ENCODE measurements around the gene COX4I1.

The COX4I1 gene

GRCh38 chr16:85847681-85848601 is 48.4 kb downstream of the COX4I1 start:
- intact Hi-C loops (cut with DNase I) = no loop called here
- peak in 4 of 42 donors; percentile 2 to 39 (median 12) for DNase-seq

- intact Hi-C loops (cut with DNase I) = no loop called here
- peak in 3 of 42 donors; percentile 3 to 37 (median 3) for DNase-seq
Observed at GRCh38 chr16:85848986-85849385, 49.5 kb downstream of the COX4I1 start.

- intact Hi-C loops (cut with DNase I) = no loop called here
Observed at GRCh38 chr16:85849388-85849787, 49.9 kb downstream of the COX4I1 start.

GRCh38 chr16:85850344-85850880 is 50.9 kb downstream of the COX4I1 start:
- intact Hi-C loops (cut with DNase I) = no loop called here
- peak in 4 of 42 donors; percentile 9 to 33 (median 20) for DNase-seq

More at GRCh38 chr16:85849388-85849787, 49.9 kb downstream of the COX4I1 start:
- peak in 1 of 42 donors; percentile 5 for DNase-seq

GRCh38 chr16:85851034-85851785 is 51.7 kb downstream of the COX4I1 start:
- peak in 6 of 42 donors; percentile 7 to 38 (median 24) for DNase-seq
- intact Hi-C loops (cut with DNase I) = no loop called here

GRCh38 chr16:85853547-85854545 is 54.4 kb downstream of the COX4I1 start:
- intact Hi-C loops (cut with DNase I) = no loop called here
- peak in 4 of 42 donors; percentile 14 to 41 (median 34) for DNase-seq

GRCh38 chr16:85854935-85855334 is 55.4 kb downstream of the COX4I1 start:
- no peak for DNase-seq
- intact Hi-C loops (cut with DNase I) = no loop called here

- intact Hi-C loops (cut with DNase I) = no loop called here
- DNase-seq = peak in 3 of 42 donors; percentile 12 to 29 (median 22)
Observed at GRCh38 chr16:85856079-85856478, 56.6 kb downstream of the COX4I1 start.

GRCh38 chr16:85856585-85856984 is 57.1 kb downstream of the COX4I1 start:
- DNase-seq = peak in 3 of 42 donors; percentile 6 to 39 (median 32)
- intact Hi-C loops (cut with DNase I) = no loop called here

Measured in head of caudate nucleus (tissue), 42 donors.